Measurements from ENCODE around the gene RFX4. TPM values are rescaled to one million over a fixed set of nuclear protein-coding genes. Genes with fewer than 3 reads are reported as not detected.

Gene RFX4
- total and polyA plus RNA-seq, 2 of the 13 experiments (the other 11 are each of a cell fraction or from before 2014, with no cell fraction given) = not detected

DNA sequence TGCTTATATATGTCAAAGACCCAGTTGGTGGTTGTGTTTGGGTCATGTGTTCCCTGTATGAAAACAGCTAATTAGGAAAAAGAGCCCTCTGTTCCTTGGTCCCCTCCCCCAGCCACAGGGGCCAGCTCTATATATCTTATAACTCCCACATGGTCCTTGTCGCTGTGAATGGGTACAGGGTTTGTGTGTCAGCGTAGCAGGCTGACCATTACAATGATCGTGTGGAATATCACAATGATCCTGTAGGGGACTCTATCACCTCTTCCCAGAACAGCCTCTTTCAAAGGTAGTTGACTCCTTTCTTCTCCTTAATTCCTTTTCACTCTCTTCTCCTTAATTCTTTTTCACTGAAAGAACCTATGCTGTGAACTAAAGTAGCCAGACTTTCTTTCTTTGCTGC lies 140.0 kb downstream of the RFX4 start:
- peak; percentile 57; the same call in 2 of the 3 replicates for ATAC-seq
- no peak for FAIRE-seq
- Histone ChIP-seq H3K79me2 (ENCODE audit: insufficient read depth, low read length) (no peaks in the 10 kb centered on the region), H3K36me3 (replicated peaks in 1 of 2; ENCODE audit: control insufficient read depth in 1 of 2, insufficient read depth in 2 of 2, low read length in 2 of 2) (no peaks in the 10 kb centered on the region), H3K4me3 (replicated peaks in 1 of 3; ENCODE audit: insufficient read depth in 1 of 3, low read depth in 2 of 3, low read length in 3 of 3) (no peak overlapping the region), H3K27ac (ENCODE audit: extremely low read length, insufficient read depth, low read length) (no peak overlapping the region), H3K4me2 (ENCODE audit: low read depth, low read length) (no peak overlapping the region), H4K20me1 (ENCODE audit: insufficient read depth, low read length) (no peaks in the 10 kb centered on the region), H3K9me3 (ENCODE audit: low read length) (no peaks in the 10 kb centered on the region), H3K4me1 (ENCODE audit: insufficient read depth, low read length) (peaks cover 5% of the 10 kb centered on the region), H3K27me3 (ENCODE audit: control insufficient read depth in 1 of 2, insufficient read depth in 2 of 2, low read length in 2 of 2) (peaks cover 0 to 20% of the 10 kb centered on the region in 2 experiments; a peak in 2 of 5 replicates), H2AFZ (ENCODE audit: low read length) (no peak overlapping the region), H3K9ac (ENCODE audit: insufficient read depth, low read depth, low read length) (no peak overlapping the region)
- BruUV-seq (replicated peaks) = no TSS peak
- intact Hi-C loops (cut with micrococcal nuclease; ENCODE audit: unreplicated experiment) (no loop called here), in situ Hi-C loops (cut with HindIII; ENCODE audit: extremely low pct_ligation_motif_present, low pct_unique_long_range_greater_than_20kb) (no loop called here)
- 7% methylated on average over 3 of the region's 3 CpGs for WGBS (ENCODE audit: low lambda C conversion rate)
- CTCF ChIA-PET (ENCODE audit: low intra/inter-chr PET ratio, low total read pairs) = no interaction called here
- POLR2A ChIA-PET = no interaction called here
- no peak for TF ChIP-seq ZNF878 (CRISPR knock-in tag; IDR thresholded peaks at IDR 0.05)
- TF ChIP-seq, protein P1, sequence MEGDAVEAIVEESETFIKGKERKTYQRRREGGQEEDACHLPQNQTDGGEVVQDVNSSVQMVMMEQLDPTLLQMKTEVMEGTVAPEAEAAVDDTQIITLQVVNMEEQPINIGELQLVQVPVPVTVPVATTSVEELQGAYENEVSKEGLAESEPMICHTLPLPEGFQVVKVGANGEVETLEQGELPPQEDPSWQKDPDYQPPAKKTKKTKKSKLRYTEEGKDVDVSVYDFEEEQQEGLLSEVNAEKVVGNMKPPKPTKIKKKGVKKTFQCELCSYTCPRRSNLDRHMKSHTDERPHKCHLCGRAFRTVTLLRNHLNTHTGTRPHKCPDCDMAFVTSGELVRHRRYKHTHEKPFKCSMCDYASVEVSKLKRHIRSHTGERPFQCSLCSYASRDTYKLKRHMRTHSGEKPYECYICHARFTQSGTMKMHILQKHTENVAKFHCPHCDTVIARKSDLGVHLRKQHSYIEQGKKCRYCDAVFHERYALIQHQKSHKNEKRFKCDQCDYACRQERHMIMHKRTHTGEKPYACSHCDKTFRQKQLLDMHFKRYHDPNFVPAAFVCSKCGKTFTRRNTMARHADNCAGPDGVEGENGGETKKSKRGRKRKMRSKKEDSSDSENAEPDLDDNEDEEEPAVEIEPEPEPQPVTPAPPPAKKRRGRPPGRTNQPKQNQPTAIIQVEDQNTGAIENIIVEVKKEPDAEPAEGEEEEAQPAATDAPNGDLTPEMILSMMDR (CRISPR knock-in tag; IDR thresholded peaks at IDR 0.05) = 0 out of 2 replicates have a peak, but pooled peaks have one; percentile 10
- TF ChIP-seq, protein P2, sequence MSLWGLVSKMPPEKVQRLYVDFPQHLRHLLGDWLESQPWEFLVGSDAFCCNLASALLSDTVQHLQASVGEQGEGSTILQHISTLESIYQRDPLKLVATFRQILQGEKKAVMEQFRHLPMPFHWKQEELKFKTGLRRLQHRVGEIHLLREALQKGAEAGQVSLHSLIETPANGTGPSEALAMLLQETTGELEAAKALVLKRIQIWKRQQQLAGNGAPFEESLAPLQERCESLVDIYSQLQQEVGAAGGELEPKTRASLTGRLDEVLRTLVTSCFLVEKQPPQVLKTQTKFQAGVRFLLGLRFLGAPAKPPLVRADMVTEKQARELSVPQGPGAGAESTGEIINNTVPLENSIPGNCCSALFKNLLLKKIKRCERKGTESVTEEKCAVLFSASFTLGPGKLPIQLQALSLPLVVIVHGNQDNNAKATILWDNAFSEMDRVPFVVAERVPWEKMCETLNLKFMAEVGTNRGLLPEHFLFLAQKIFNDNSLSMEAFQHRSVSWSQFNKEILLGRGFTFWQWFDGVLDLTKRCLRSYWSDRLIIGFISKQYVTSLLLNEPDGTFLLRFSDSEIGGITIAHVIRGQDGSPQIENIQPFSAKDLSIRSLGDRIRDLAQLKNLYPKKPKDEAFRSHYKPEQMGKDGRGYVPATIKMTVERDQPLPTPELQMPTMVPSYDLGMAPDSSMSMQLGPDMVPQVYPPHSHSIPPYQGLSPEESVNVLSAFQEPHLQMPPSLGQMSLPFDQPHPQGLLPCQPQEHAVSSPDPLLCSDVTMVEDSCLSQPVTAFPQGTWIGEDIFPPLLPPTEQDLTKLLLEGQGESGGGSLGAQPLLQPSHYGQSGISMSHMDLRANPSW (CRISPR knock-in tag; IDR thresholded peaks at IDR 0.05; ENCODE audit: borderline replicate concordance) = no peak
- no peak for DNase-seq (ENCODE audit: low spot score)

DNA sequence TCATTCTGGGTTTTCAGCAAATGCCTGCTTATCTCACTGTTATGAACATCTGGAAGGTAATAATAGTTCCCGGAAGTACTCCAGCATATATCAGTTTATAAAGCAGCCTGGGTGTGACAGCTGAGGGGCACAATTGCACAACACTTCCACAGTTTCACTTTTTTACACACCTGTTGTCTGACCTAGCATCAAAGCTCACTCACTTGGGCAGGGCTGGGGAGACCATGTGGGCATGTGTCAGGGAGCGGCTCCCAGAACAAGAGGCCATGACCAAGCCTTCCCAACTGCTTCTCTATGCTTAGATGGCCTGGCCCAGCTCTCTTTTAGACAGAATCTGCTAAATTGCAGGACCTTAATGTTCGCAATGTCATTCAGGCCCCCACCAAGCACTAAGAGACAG lies 140.6 kb downstream of the RFX4 start:
- no peaks in the 10 kb centered on the region for H3K36me3 ChIP-seq (replicated peaks in 1 of 2; ENCODE audit: control insufficient read depth in 1 of 2, insufficient read depth in 2 of 2, low read length in 2 of 2)
- no peak overlapping the region for H3K4me2 ChIP-seq (ENCODE audit: low read depth, low read length)
- H4K20me1 ChIP-seq (ENCODE audit: insufficient read depth, low read length) = no peaks in the 10 kb centered on the region
- H3K79me2 ChIP-seq (ENCODE audit: insufficient read depth, low read length) = no peaks in the 10 kb centered on the region
- intact Hi-C loops (cut with micrococcal nuclease; ENCODE audit: unreplicated experiment) (no loop called here), in situ Hi-C loops (cut with HindIII; ENCODE audit: extremely low pct_ligation_motif_present, low pct_unique_long_range_greater_than_20kb) (no loop called here)
- 35% methylated on average over 3 of the region's 3 CpGs for WGBS (ENCODE audit: low lambda C conversion rate)
- DNase-seq (ENCODE audit: low spot score) = no peak
- POLR2A ChIA-PET = no interaction called here
- ATAC-seq = no peak
- CTCF ChIA-PET (ENCODE audit: low intra/inter-chr PET ratio, low total read pairs) = no interaction called here
- H3K4me3 ChIP-seq (replicated peaks in 1 of 3; ENCODE audit: insufficient read depth in 1 of 3, low read depth in 2 of 3, low read length in 3 of 3) = no peak overlapping the region
- no peak overlapping the region for H2AFZ ChIP-seq (ENCODE audit: low read length)
- H3K9me3 ChIP-seq (ENCODE audit: low read length) = no peaks in the 10 kb centered on the region
- H3K27ac ChIP-seq (ENCODE audit: extremely low read length, insufficient read depth, low read length) = no peak overlapping the region
- H3K9ac ChIP-seq (ENCODE audit: insufficient read depth, low read depth, low read length) = no peak overlapping the region
- BruUV-seq (replicated peaks) = no TSS peak
- FAIRE-seq = no peak
- H3K27me3 ChIP-seq (ENCODE audit: control insufficient read depth in 1 of 2, insufficient read depth in 2 of 2, low read length in 2 of 2) = peaks cover 0 to 20% of the 10 kb centered on the region in 2 experiments; a peak in 2 of 5 replicates
- H3K4me1 ChIP-seq (ENCODE audit: insufficient read depth, low read length) = no peaks in the 10 kb centered on the region
- TF ChIP-seq, protein P3, sequence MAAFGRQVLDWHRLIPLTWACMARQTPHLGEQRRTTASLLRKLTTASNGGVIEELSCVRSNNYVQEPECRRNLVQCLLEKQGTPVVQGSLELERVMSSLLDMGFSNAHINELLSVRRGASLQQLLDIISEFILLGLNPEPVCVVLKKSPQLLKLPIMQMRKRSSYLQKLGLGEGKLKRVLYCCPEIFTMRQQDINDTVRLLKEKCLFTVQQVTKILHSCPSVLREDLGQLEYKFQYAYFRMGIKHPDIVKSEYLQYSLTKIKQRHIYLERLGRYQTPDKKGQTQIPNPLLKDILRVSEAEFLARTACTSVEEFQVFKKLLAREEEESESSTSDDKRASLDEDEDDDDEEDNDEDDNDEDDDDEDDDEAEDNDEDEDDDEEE (CRISPR knock-in tag; IDR thresholded peaks at IDR 0.05) = no peak
- no peak for TF ChIP-seq ZNF775 (CRISPR knock-in tag; IDR thresholded peaks at IDR 0.05; ENCODE audit: borderline replicate concordance)
- no peak for TF ChIP-seq ZBTB21 (CRISPR knock-in tag; IDR thresholded peaks at IDR 0.05)
- TF ChIP-seq RBM22 (optimal IDR thresholded peaks at IDR 0.05; ENCODE audit: low read length) = no peak
- TF ChIP-seq MZF1 (CRISPR knock-in tag; IDR thresholded peaks at IDR 0.05; ENCODE audit: borderline replicate concordance) = no peak
- no peak for TF ChIP-seq MAZ (IDR thresholded peaks at IDR 0.05; ENCODE audit: borderline replicate concordance, low read depth, low read length)
- no peak for TF ChIP-seq MAZ (CRISPR knock-in tag; IDR thresholded peaks at IDR 0.05; ENCODE audit: low read depth)
- TF ChIP-seq, protein P4, sequence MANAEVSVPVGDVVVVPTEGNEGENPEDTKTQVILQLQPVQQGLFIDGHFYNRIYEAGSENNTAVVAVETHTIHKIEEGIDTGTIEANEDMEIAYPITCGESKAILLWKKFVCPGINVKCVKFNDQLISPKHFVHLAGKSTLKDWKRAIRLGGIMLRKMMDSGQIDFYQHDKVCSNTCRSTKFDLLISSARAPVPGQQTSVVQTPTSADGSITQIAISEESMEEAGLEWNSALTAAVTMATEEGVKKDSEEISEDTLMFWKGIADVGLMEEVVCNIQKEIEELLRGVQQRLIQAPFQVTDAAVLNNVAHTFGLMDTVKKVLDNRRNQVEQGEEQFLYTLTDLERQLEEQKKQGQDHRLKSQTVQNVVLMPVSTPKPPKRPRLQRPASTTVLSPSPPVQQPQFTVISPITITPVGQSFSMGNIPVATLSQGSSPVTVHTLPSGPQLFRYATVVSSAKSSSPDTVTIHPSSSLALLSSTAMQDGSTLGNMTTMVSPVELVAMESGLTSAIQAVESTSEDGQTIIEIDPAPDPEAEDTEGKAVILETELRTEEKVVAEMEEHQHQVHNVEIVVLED (CRISPR knock-in tag; IDR thresholded peaks at IDR 0.05; ENCODE audit: borderline replicate concordance) = no peak
